ENCODE measurements around the gene SLFN12L. TPM values are rescaled to one million over a fixed set of nuclear protein-coding genes. Genes with fewer than 3 reads are reported as not detected.

SLFN12L gene
- polyA plus RNA-seq, 1 of the 3 experiments (the other 2 are of a cell fraction), result not detected

DNA sequence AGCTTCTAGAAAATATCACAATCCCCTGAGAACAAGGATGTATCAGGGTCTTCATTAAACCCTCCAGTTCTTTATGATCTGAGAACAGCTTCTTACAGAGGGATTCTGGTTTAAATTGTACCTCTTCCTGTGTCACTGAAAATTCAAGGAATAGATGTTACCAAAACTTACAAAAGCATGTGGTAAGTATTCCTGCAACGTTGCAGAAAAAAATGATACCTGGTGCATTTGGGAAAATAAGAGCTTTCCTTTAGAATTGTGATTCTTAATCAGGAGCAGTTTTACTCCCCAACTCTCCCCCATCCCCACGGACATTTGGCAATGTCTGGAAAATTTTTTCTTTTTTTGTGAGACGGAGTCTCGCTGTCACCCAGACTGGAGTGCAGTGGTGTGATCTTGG lies 15.8 kb upstream of the SLFN12L start:
- no peaks in the 10 kb centered on the region for H3K36me3 ChIP-seq (replicated peaks in 1 of 2; ENCODE audit: control insufficient read depth in 1 of 2, insufficient read depth in 2 of 2, low read length in 1 of 2)
- H3K27ac ChIP-seq (ENCODE audit: low read depth in 2 of 2, low read length in 1 of 2), result no peak overlapping the region
- H3F3A ChIP-seq (replicated peaks; ENCODE audit: insufficient read depth), result no peaks in the 10 kb centered on the region
- no peak for DNase-seq
- no peaks in the 10 kb centered on the region for H3K4me1 ChIP-seq (ENCODE audit: control insufficient read depth in 1 of 2, insufficient read depth in 2 of 2, low read depth in 1 of 2, low read length in 1 of 2)
- TF ChIP-seq, protein P1, sequence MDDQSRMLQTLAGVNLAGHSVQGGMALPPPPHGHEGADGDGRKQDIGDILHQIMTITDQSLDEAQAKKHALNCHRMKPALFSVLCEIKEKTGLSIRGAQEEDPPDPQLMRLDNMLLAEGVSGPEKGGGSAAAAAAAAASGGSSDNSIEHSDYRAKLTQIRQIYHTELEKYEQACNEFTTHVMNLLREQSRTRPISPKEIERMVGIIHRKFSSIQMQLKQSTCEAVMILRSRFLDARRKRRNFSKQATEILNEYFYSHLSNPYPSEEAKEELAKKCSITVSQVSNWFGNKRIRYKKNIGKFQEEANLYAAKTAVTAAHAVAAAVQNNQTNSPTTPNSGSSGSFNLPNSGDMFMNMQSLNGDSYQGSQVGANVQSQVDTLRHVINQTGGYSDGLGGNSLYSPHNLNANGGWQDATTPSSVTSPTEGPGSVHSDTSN (IDR thresholded peaks at IDR 0.05), result no peak
- TF ChIP-seq YY1 (IDR thresholded peaks at IDR 0.05; ENCODE audit: low read depth), result no peak
- TF ChIP-seq MEF2A (IDR thresholded peaks at IDR 0.05; ENCODE audit: borderline replicate concordance, low read depth), result no peak
- no peak for TF ChIP-seq GATA2 (CRISPR knock-in tag; IDR thresholded peaks at IDR 0.05)
- 0 out of 2 replicates have a peak, but pooled peaks cover 3% of the 10 kb centered on the region for H3K9me2 ChIP-seq
- no peak overlapping the region for H3K4me3 ChIP-seq (ENCODE audit: low read depth in 2 of 2, low read length in 1 of 2)
- no peaks in the 10 kb centered on the region for H4K20me1 ChIP-seq (ENCODE audit: insufficient read depth)
- no peak overlapping the region for H3K4me2 ChIP-seq
- WGBS (ENCODE audit: low lambda C conversion rate), result 10% methylated on average over 4 of the region's 4 CpGs
- POLR2A ChIA-PET, result no interaction called here
- no peaks in the 10 kb centered on the region for H3K9me3 ChIP-seq
- CTCF ChIA-PET, result interaction anchor here (0.8 to 3.6 kb wide), 6 partner anchors 14 to 241 kb away, joined by 3 to 29 read pairs (median 5); partner anchors contain the start of gene SLFN12L
- H2AFZ ChIP-seq (ENCODE audit: low read depth), result no peak overlapping the region
- peaks cover 75% of the 10 kb centered on the region for H3K27me3 ChIP-seq (ENCODE audit: insufficient read depth)
- H3K9ac ChIP-seq, result no peak overlapping the region
- no peaks in the 10 kb centered on the region for H3K79me2 ChIP-seq (ENCODE audit: insufficient read depth)

DNA sequence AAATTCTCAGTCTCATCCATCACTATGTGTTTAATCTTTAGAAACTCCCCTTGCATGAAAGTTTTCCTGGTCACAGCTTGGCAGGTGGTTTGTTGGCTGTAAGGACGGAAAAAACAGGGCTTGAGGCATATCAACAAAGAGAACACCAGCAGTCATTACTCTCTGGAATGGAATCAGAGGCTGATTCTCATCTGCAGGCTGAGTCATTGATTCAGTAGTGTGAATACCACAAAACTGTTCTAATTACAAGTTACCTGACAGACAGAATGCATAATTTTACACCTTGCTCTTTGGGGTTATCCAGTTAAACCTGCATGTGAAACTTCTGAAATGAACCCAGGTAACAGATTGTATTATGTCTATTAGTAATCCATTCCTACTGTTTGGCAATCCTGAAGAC lies 11.5 kb upstream of the SLFN12L start:
- H3K27ac ChIP-seq (ENCODE audit: low read depth in 2 of 2, low read length in 1 of 2), result no peak overlapping the region
- no peaks in the 10 kb centered on the region for H3K9me3 ChIP-seq
- H2AFZ ChIP-seq (ENCODE audit: low read depth), result no peak overlapping the region
- no peaks in the 10 kb centered on the region for H3K36me3 ChIP-seq (replicated peaks in 1 of 2; ENCODE audit: control insufficient read depth in 1 of 2, insufficient read depth in 2 of 2, low read length in 1 of 2)
- no peak overlapping the region for H3K4me3 ChIP-seq (ENCODE audit: low read depth in 2 of 2, low read length in 1 of 2)
- 7% methylated on average over 1 of the region's 1 CpG for WGBS (ENCODE audit: low lambda C conversion rate)
- H3K27me3 ChIP-seq (ENCODE audit: insufficient read depth), result peaks cover 76% of the 10 kb centered on the region
- no peaks in the 10 kb centered on the region; the same call in 1 of the 2 replicates for H4K20me1 ChIP-seq (ENCODE audit: insufficient read depth)
- H3K4me2 ChIP-seq, result no peak overlapping the region
- no peak for DNase-seq
- CTCF ChIA-PET, result interaction anchor here (1.6 to 3.8 kb wide), 2 partner anchors 10 to 236 kb away, joined by 4 to 21 read pairs; no protein-coding TSS in a partner anchor
- 0 out of 2 replicates have a peak, but pooled peaks cover 3% of the 10 kb centered on the region for H3K9me2 ChIP-seq
- H3K79me2 ChIP-seq (ENCODE audit: insufficient read depth), result no peaks in the 10 kb centered on the region
- H3F3A ChIP-seq (replicated peaks; ENCODE audit: insufficient read depth), result no peaks in the 10 kb centered on the region
- H3K9ac ChIP-seq, result no peak overlapping the region
- H3K4me1 ChIP-seq (ENCODE audit: control insufficient read depth in 1 of 2, insufficient read depth in 2 of 2, low read depth in 1 of 2, low read length in 1 of 2), result no peaks in the 10 kb centered on the region
- POLR2A ChIA-PET, result no interaction called here
- TF ChIP-seq YY1 (IDR thresholded peaks at IDR 0.05; ENCODE audit: low read depth), result no peak
- TF ChIP-seq, protein P1 (IDR thresholded peaks at IDR 0.05), result no peak
- TF ChIP-seq JUND (IDR thresholded peaks at IDR 0.05), result no peak
- TF ChIP-seq EP300 (IDR thresholded peaks at IDR 0.05; ENCODE audit: borderline replicate concordance in 1 of 2, low read depth in 1 of 2, low read length in 1 of 2), result no peak
- TF ChIP-seq FOXJ3 (CRISPR knock-in tag; IDR thresholded peaks at IDR 0.05), result no peak
- TF ChIP-seq, protein P2, sequence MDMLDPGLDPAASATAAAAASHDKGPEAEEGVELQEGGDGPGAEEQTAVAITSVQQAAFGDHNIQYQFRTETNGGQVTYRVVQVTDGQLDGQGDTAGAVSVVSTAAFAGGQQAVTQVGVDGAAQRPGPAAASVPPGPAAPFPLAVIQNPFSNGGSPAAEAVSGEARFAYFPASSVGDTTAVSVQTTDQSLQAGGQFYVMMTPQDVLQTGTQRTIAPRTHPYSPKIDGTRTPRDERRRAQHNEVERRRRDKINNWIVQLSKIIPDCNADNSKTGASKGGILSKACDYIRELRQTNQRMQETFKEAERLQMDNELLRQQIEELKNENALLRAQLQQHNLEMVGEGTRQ (IDR thresholded peaks at IDR 0.05; ENCODE audit: borderline replicate concordance, low read depth, low read length), result no peak
- no peak for TF ChIP-seq FOSL2 (IDR thresholded peaks at IDR 0.05; ENCODE audit: borderline replicate concordance, low read depth)
- no peak for TF ChIP-seq MXI1 (IDR thresholded peaks at IDR 0.05; ENCODE audit: low read depth, low read length)
- TF ChIP-seq FOXM1 (IDR thresholded peaks at IDR 0.05; ENCODE audit: low read depth), result no peak
- TF ChIP-seq, protein P3, sequence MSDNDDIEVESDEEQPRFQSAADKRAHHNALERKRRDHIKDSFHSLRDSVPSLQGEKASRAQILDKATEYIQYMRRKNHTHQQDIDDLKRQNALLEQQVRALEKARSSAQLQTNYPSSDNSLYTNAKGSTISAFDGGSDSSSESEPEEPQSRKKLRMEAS (IDR thresholded peaks at IDR 0.05; ENCODE audit: low read depth), result no peak
- TF ChIP-seq TEAD4 (IDR thresholded peaks at IDR 0.05; ENCODE audit: borderline replicate concordance, insufficient read depth), result no peak
- no peak for TF ChIP-seq SMC3 (IDR thresholded peaks at IDR 0.05; ENCODE audit: low read depth, low read length)
- TF ChIP-seq, protein P4, sequence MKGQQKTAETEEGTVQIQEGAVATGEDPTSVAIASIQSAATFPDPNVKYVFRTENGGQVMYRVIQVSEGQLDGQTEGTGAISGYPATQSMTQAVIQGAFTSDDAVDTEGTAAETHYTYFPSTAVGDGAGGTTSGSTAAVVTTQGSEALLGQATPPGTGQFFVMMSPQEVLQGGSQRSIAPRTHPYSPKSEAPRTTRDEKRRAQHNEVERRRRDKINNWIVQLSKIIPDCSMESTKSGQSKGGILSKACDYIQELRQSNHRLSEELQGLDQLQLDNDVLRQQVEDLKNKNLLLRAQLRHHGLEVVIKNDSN (IDR thresholded peaks at IDR 0.05; ENCODE audit: borderline replicate concordance, low read depth), result no peak
- no peak for TF ChIP-seq NRF1 (IDR thresholded peaks at IDR 0.05; ENCODE audit: low read depth, low read length)
- TF ChIP-seq, protein P5, sequence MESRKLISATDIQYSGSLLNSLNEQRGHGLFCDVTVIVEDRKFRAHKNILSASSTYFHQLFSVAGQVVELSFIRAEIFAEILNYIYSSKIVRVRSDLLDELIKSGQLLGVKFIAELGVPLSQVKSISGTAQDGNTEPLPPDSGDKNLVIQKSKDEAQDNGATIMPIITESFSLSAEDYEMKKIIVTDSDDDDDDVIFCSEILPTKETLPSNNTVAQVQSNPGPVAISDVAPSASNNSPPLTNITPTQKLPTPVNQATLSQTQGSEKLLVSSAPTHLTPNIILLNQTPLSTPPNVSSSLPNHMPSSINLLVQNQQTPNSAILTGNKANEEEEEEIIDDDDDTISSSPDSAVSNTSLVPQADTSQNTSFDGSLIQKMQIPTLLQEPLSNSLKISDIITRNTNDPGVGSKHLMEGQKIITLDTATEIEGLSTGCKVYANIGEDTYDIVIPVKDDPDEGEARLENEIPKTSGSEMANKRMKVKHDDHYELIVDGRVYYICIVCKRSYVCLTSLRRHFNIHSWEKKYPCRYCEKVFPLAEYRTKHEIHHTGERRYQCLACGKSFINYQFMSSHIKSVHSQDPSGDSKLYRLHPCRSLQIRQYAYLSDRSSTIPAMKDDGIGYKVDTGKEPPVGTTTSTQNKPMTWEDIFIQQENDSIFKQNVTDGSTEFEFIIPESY (IDR thresholded peaks at IDR 0.05; ENCODE audit: borderline replicate concordance, low read depth), result no peak
- TF ChIP-seq MEF2A (IDR thresholded peaks at IDR 0.05; ENCODE audit: borderline replicate concordance, low read depth), result no peak
- TF ChIP-seq CHD2 (IDR thresholded peaks at IDR 0.05; ENCODE audit: low read length, partially characterized antibody), result no peak
- TF ChIP-seq TCF12 (IDR thresholded peaks at IDR 0.05), result no peak
